Measurements from ENCODE around the gene FAM98B. TPM values are rescaled to one million over a fixed set of nuclear protein-coding genes. Genes with fewer than 3 reads are reported as not detected.

The FAM98B gene
- total and polyA plus RNA-seq, 2 of the 8 experiments (the other 6 are each of a cell fraction or from before 2014, with no cell fraction given), result 5.9 to 48.4 TPM

DNA sequence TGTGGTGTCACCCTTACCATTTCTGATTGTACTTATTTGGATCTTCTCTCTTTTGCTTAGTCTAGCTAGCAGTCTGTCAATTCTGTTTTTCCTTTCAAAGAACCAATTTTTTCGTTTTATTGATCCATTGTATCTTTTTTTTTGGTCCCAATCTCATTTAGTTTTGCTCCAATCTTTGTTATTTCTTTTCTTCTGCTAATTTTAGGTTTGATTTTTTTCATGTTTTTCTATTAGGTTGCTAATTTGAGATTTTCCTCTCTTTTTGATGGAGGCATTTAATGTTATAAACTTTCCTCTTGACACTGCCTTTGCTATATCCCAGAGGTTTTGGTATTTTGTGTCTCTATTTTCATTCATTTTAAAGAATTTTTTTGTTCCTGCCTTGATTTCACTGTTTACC lies 16.9 kb upstream of the FAM98B start:
- Histone ChIP-seq H4K20me1 (replicated peaks in 1 of 2; ENCODE audit: control insufficient read depth in 1 of 2, insufficient read depth in 2 of 2, low read length in 2 of 2) (no peaks in the 10 kb centered on the region), H2BK5ac (ENCODE audit: low read depth, low read length) (no peak overlapping the region), H3K36me3 (ENCODE audit: control insufficient read depth in 2 of 4, insufficient read depth in 4 of 4, low read length in 3 of 4) (no peaks in the 10 kb centered on the region), H4K8ac (ENCODE audit: extremely low read depth, insufficient read depth, low read length) (no peak overlapping the region), H2AFZ (ENCODE audit: low read length) (no peak overlapping the region), H3K27me3 (replicated peaks in 1 of 4; ENCODE audit: control insufficient read depth in 3 of 4, extremely low read depth in 1 of 4, insufficient read depth in 3 of 4, low read length in 3 of 4) (no peaks in the 10 kb centered on the region), H3K4me2 (ENCODE audit: insufficient read depth in 1 of 2, low read depth in 2 of 2, low read length in 2 of 2) (no peak overlapping the region), H3K56ac (replicated peaks; ENCODE audit: insufficient read length, low read depth, low read length) (no peak overlapping the region), H3K4me1 (replicated peaks in 1 of 4; ENCODE audit: control insufficient read depth in 3 of 4, insufficient read depth in 4 of 4, low read length in 3 of 4) (peaks cover 0 to 4% (median 3%) of the 10 kb centered on the region in 4 experiments; a peak in 3 of 7 replicates), H3K79me2 (ENCODE audit: control insufficient read depth in 1 of 2, insufficient read depth in 2 of 2, low read length in 2 of 2) (no peaks in the 10 kb centered on the region), H3K4me3 (ENCODE audit: extremely low read depth in 1 of 4, insufficient read depth in 2 of 4, low read depth in 3 of 4, low read length in 4 of 4) (no peak overlapping the region), H3K4ac (replicated peaks; ENCODE audit: insufficient read length, low read depth, low read length) (no peak overlapping the region), H2BK12ac (ENCODE audit: low read depth, low read length) (no peak overlapping the region), H2BK120ac (replicated peaks; ENCODE audit: low read depth, low read length) (no peak overlapping the region), H3K27ac (ENCODE audit: low read depth, low read length) (no peak overlapping the region), H3K23ac (ENCODE audit: insufficient read length) (no peak overlapping the region), H4K5ac (ENCODE audit: insufficient read length, low read depth, low read length) (no peak overlapping the region), H2BK15ac (ENCODE audit: low read length) (no peak overlapping the region), H3K18ac (ENCODE audit: extremely low read depth, low read length) (no peak overlapping the region), H2AK5ac (ENCODE audit: low read depth, low read length) (no peak overlapping the region), H3K9me3 (ENCODE audit: insufficient read depth in 2 of 2, low read depth in 1 of 2, low read length in 1 of 2) (no peaks in the 10 kb centered on the region), H3K23me2 (ENCODE audit: low read depth, low read length) (no peaks in the 10 kb centered on the region), H3K79me1 (ENCODE audit: low read depth, low read length) (no peaks in the 10 kb centered on the region), H4K91ac (replicated peaks; ENCODE audit: insufficient read length, low read length) (no peak overlapping the region), H3K14ac (ENCODE audit: insufficient read length) (no peak overlapping the region), H3K9ac (replicated peaks in 1 of 4; ENCODE audit: extremely low read depth in 1 of 4, low read depth in 3 of 4, low read length in 3 of 4) (no peak overlapping the region), H2BK20ac (ENCODE audit: low read length) (no peak overlapping the region)
- 61% methylated on average over 1 of the region's 1 CpG; no CpG with 5 or more reads in 1 of the 2 experiments for WGBS, 2 experiments (ENCODE audit: extremely low coverage in 1 of 2, insufficient coverage in 1 of 2, insufficient read length in 1 of 2, insufficient replicate concordance in 2 of 2, low coverage in 1 of 2, low lambda C conversion rate in 2 of 2, missing lambda C conversion rate in 1 of 2)
- DNase-seq (ENCODE audit: low read depth in 1 of 2, low spot score in 2 of 2), result no peak
- ChIA-PET CTCF (ENCODE audit: partially characterized antibody) (no interaction called here), POLR2A (ENCODE audit: partially characterized antibody) (no interaction called here)
- no peak for FAIRE-seq
- TF ChIP-seq TEAD4 (IDR thresholded peaks at IDR 0.05; ENCODE audit: low read depth, low read length) (no peak), GABPA (IDR thresholded peaks at IDR 0.05; ENCODE audit: borderline replicate concordance, insufficient read depth, low read length) (no peak)
